GM23338 (cell line): ENCODE results near the gene TERB2.
"Not testable (repeated sequence)": the region's sequence is repeated elsewhere in the genome, so short reads cannot be mapped to it uniquely, and the experiment has no call there.

Source experiments
- EZH2 ChIP-seq: fragments of 200-600 bp; sonication (generic); IDR thresholded peaks from one replicate; pipeline ENCODE4 v1.8.0; 2017; ENCODE audit warnings: antibody characterized with exemption, mild to moderate bottlenecking, low read depth; ENCODE audit not compliant: unreplicated experiment
- NANOG ChIP-seq: IDR thresholded peaks from 2 replicates; pipeline ENCODE4 v1.6.1; 2016; ENCODE audit warnings: antibody characterized with exemption, borderline replicate concordance
- TF ChIP-seq, protein P1 (sequence below), 2 experiments: fragments of 200-600 bp in 1 of 2; sonication (generic) in 1 of 2; conservative IDR thresholded peaks; 2 replicates each; pipeline versions ENCODE4 v1.5.1 to v1.6.1; 2016 to 2017; ENCODE audit warnings: antibody characterized with exemption in 2 of 2, low read depth in 2 of 2, mild to moderate bottlenecking in 2 of 2, moderate library complexity in 1 of 2
- TF ChIP-seq, protein P2 (sequence below): IDR thresholded peaks from one replicate; pipeline ENCODE4 v1.6.1; 2018; ENCODE audit warnings: antibody characterized with exemption; ENCODE audit not compliant: unreplicated experiment

DNA sequence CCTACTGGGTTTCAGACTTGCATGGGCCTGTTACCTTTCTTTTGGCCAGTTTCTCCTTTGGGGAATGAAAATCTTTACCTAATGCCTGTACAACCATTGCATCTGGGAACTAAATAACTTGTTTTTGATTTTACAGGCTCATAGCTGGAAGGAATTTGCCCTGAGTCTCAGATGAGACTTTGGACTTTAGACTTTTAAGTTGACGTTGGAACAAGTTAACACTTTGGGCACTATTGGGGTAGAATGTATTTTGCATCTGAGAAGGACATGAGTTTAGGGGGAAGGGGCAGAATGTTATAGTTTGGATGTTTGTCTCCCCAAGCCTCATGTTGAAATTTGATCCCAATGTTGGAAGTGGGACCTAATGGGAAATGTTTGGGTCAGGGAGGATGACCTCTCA lies 44.7 kb downstream of the TERB2 start:
- not testable (repeated sequence) for TF ChIP-seq EZH2, NANOG
- TF ChIP-seq, protein P1, sequence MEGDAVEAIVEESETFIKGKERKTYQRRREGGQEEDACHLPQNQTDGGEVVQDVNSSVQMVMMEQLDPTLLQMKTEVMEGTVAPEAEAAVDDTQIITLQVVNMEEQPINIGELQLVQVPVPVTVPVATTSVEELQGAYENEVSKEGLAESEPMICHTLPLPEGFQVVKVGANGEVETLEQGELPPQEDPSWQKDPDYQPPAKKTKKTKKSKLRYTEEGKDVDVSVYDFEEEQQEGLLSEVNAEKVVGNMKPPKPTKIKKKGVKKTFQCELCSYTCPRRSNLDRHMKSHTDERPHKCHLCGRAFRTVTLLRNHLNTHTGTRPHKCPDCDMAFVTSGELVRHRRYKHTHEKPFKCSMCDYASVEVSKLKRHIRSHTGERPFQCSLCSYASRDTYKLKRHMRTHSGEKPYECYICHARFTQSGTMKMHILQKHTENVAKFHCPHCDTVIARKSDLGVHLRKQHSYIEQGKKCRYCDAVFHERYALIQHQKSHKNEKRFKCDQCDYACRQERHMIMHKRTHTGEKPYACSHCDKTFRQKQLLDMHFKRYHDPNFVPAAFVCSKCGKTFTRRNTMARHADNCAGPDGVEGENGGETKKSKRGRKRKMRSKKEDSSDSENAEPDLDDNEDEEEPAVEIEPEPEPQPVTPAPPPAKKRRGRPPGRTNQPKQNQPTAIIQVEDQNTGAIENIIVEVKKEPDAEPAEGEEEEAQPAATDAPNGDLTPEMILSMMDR (conservative IDR thresholded peaks at IDR 0.05; ENCODE audit: low read depth in 2 of 2), result not testable (repeated sequence)
- TF ChIP-seq, protein P2, sequence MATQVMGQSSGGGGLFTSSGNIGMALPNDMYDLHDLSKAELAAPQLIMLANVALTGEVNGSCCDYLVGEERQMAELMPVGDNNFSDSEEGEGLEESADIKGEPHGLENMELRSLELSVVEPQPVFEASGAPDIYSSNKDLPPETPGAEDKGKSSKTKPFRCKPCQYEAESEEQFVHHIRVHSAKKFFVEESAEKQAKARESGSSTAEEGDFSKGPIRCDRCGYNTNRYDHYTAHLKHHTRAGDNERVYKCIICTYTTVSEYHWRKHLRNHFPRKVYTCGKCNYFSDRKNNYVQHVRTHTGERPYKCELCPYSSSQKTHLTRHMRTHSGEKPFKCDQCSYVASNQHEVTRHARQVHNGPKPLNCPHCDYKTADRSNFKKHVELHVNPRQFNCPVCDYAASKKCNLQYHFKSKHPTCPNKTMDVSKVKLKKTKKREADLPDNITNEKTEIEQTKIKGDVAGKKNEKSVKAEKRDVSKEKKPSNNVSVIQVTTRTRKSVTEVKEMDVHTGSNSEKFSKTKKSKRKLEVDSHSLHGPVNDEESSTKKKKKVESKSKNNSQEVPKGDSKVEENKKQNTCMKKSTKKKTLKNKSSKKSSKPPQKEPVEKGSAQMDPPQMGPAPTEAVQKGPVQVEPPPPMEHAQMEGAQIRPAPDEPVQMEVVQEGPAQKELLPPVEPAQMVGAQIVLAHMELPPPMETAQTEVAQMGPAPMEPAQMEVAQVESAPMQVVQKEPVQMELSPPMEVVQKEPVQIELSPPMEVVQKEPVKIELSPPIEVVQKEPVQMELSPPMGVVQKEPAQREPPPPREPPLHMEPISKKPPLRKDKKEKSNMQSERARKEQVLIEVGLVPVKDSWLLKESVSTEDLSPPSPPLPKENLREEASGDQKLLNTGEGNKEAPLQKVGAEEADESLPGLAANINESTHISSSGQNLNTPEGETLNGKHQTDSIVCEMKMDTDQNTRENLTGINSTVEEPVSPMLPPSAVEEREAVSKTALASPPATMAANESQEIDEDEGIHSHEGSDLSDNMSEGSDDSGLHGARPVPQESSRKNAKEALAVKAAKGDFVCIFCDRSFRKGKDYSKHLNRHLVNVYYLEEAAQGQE, result not testable (repeated sequence)
